Liver (tissue), 3 donors: Measurements from ENCODE around the gene DUS4L.

Source experiments
- ATF3 ChIP-seq: IDR thresholded peaks from 2 replicates; pipeline ENCODE4 v1.6.1; 2016; ENCODE audit warnings: antibody characterized with exemption
- CTCF ChIP-seq: fragments of 150-350 bp; IDR thresholded peaks from 2 replicates; pipeline ENCODE4 v1.5.1; 2017; ENCODE audit warnings: improper control_type of control experiment, low read depth, low read length; ENCODE audit not compliant: missing input control
- RAD21 ChIP-seq, 2 donors: IDR thresholded peaks; 2 replicates each; pipeline ENCODE4 v1.6.1; 2016; ENCODE audit warnings: antibody characterized with exemption in 2 of 2, mild to moderate bottlenecking in 2 of 2
- YY1 ChIP-seq: IDR thresholded peaks from 2 replicates; pipeline ENCODE4 v1.6.1; 2016; ENCODE audit warnings: antibody characterized with exemption, mild to moderate bottlenecking
- ZBTB33 ChIP-seq: IDR thresholded peaks from 2 replicates; pipeline ENCODE4 v1.6.1; 2016; ENCODE audit warnings: antibody characterized with exemption
- donor health status: healthy.
- donor health status: healthy.

- TF ChIP-seq RAD21 (IDR thresholded peaks at IDR 0.05) (no peak), CTCF (no peak), ATF3 (no peak), YY1 (no peak), ZBTB33 (no peak)
Measured at GRCh38 chr7:107594961-107595737, 31.4 kb downstream of the DUS4L start.
